ENCODE results near the gene ILKAP.

ILKAP gene

DNA sequence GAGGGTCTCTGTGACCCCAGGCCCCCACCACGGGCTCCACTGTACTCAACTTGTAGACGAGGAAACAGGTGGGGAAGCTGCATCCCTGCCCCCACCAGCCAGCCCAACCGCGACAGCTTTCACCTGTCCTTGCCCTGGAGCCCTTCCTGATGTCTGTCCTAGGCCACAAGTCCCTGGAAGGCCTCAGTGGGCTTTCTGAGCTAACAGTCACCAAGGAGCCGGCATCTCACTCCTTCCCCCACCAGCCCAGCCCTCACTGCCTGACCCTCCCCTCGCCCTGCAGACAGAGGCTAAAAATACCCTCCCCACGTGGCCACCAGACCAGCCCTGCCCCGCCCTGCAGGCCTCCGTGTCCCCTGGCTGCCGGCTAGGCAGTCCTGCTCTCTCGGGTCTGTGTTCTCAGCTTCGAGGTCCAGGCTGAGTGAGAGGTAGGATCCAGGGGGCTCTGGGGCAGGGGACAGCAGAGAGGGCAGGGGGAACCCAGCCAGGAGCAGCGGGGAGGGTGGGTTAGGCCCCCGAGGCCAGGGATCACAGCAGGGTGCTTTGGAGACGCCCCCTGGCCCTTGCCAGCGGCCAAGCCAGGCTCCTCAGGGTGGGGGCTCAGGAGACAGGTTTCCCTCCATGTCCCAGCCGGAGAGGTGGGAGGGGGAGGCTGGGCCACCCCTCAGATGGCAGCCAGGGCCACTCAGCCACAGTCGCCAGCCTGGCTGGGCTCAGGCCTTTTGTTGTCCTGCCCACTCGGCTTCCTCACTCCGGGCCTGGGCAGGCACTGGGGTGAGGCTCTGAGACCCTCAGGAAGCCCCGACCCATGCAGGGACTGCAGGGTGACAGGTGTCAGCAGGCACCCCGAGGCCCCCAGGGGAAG is 64.9 kb downstream of the ILKAP start, which contains the start of gene KLHL30:
Gene KLHL30, plus strand, starts transcription at position 338 of the 865 bp plus-strand sequence. CDS start 2,087 bp downstream, outside the sequence.
- no peak for DNase-seq

DNA sequence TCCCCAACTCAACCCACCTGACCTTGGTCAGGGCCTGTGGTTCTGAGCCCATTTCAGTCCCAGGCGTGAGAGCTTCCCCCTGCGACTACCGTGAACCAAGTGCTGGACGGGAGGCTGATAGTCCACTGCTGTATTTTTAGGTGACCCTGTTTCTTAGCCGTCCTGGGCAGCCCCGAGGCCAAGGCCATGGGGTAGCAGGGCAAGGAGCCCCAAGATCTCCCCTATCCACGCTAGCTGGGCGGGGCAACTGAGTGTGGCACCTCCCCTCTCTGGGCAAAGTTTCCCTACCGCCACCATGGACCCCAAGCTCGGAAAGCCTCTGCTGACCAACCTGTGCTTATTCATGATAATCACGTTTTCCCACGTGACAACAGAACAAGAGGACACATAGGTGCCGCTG is 65.6 kb downstream of the ILKAP start:
- no peak for DNase-seq

GRCh38 chr2:238136820-238137537 is 66.5 kb downstream of the ILKAP start:
- DNase-seq: no peak

DNA sequence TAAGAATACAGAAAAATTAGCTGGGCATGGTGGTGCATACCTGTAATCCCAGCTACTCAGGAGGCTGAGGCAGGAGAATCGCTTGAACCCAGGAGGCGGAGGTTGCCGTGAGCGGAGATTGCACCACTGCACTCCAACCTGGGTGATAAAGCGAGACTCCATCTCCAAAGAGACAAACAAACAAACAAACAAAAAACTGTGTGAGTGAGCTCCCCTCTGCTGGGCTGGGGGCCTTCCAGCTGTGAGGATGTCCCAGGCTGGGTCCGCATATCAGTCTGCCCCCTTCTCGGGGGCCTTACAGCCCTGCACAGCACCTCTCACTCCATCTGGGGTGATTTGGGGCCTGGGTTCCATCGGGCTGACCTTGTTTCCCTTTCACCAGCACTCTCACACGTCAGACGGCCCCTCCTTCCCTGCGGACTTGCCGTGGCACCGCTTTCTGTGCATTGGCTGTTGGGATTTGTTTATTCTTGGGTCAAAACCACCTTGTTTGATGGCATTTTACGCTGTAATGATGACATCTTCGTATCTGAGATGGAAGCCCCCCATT is 67.8 kb downstream of the ILKAP start:
- no peak for DNase-seq

DNA sequence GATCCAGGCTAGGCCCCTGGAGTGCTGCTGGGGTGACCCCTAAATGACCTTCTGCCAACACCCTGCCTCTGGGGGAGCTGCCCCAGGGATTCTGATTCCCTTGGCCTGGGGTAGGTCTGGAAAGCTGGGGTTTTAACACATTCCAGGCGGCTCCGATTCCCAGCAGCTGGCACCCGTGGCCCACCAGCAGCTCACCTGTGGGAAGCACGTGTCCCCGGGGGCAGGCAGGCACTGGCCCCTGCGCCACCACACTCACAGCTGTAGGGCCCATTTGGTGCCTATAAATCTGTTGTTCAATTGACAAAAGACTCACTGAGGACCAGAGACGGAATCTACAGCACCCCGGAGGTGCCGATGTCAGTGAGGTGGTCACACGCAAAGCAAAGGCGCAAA is 69.1 kb downstream of the ILKAP start:
- no peak for DNase-seq

GRCh38 chr2:238133499-238134392 is 69.7 kb downstream of the ILKAP start:
- DNase-seq: no peak

- DNase-seq: no peak
Observed at GRCh38 chr2:238132463-238133450, 70.7 kb downstream of the ILKAP start.

- DNase-seq: no peak
Observed at GRCh38 chr2:238131761-238132462, 71.6 kb downstream of the ILKAP start.

GRCh38 chr2:238130696-238131628 is 72.5 kb downstream of the ILKAP start:
- DNase-seq: no peak

- DNase-seq: no peak
Observed at GRCh38 chr2:238130111-238130695, 73.3 kb downstream of the ILKAP start.

DNA sequence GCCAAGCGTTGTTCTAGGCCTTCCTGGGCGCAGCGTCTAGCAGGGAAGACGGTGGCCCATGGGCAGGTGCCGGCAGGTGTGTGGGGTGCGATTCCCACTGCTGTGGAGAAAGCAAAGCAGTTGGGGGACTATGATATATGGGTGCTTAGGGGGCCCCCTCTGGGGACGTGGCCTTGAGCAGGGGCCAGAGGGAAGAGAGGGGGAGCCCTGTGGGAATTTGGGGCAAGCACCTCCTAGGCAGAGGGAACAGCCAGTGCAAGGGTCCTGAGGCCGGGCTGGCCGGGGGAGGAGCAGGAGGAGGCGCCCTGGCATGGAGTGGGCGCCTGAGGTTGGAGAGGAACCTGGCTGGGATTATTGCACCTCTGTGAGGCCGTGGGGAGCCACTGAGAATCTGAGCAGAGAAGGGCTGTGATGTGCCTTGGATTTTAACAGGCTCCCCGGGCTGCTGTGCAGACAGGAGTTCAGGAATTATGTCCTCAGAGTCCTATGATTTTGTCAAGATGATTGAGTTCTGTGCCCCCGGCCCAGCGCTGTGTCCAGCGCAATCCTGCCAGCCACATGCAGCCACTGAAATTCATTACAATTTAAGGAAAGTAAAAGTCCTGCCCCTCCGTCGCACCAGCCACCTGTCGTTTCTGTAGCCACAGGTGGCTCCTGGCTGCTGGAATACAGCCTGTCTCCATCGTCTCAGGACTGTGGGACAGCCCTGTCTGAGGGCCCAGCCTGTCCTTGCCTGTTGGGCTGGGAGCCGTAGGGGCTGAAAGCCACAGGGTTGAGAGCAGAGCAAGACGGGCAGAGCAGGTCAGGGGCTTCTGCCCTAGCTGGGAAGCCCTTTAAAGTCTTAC is 74.1 kb downstream of the ILKAP start:
- no peak for DNase-seq

DNA sequence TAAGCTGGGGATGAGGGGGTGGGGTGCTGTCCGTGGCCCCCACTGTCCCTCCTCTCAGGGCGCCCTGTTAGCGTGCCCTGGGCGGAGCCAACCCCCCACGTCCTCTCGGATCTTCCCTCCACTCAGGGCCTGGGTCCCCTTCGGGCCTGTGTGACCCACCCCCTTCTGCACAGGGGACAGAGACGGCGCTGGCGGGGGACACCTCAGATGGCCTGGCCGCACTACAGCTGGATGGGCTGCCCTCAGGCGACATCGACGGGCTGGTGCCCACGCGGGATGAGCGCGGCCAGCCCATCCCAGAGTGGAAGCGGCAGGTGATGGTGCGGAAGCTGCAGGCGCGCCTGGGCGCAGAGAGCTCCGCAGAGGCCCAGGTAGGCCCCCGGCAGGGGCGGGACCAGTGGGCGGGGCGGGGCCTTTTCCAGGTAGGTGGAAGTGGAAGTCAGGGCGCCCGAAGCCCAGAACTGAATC is 74.9 kb downstream of the ILKAP start:
- no peak for DNase-seq

GRCh38 chr2:238128061-238128440 is 75.4 kb downstream of the ILKAP start:
- no peak for DNase-seq

DNA sequence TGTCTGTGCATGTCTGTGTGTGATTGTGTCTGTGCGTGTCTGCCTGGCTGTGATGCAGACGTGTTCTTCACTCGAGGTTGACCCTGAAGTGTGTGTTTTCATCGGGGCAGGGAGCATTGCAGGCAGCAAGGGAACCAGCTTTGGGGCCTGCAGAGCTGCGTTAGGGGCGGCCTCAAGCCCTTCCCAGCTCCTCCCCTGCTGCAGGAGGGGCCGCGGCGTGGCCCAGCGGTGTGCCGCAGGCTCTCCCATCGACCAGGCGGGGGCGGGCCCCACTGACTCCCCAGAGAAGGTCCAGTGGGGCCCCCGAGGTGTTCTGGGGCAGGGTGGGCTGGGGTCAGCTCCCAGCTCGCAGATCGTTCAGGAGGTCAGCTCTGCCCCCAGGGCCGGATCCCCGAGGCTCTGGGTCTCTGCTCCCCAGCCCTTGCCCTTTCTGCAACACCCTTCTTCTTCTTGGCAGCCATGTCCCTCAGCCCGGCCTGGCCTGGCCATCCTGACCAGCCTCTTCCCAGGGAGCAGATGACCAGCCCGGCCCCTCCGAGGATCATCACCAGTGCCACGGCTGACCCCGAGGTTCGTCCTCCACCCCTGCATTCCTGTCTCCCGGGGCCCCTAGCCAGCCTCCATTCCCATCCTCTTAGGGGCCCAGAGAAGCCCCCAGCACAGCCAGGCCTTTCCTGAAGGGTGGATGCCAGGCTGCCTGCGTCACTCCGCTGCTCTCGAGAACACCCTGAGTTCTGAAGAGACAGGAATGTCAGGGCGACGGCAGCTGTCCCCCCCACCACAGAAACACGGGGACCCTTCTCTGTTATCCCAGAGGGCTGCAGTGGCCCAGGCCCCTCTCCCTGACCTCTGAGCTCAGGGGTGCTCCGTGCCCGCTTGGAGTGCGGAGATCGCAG is 76.1 kb downstream of the ILKAP start:
- no peak for DNase-seq

GRCh38 chr2:238126775-238127164 is 76.7 kb downstream of the ILKAP start:
- no peak for DNase-seq

DNA sequence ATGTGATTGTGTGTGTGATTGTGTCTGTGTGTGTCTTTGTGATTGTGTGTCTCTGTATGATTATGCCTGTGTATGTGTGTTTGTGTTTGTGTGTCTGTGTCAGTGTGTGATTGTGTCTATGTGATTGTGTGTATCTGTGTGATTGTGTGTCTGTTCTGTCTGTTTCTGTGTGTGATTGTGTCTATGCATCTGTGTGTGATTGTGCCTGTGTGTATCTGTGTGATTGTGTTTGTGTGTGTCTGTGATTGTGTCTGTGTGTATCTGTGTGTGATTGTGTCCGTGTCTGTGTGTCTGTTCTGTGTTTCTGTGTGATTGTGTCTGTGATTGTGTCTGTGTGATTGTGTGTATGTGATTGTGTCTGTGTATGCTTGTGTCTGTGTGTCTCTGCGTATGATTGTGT is 77.2 kb downstream of the ILKAP start:
- no peak for DNase-seq
